ENCODE data around the gene PPP1R17. TPM values are rescaled to one million over a fixed set of nuclear protein-coding genes. Genes with fewer than 3 reads are reported as not detected.
A peak's percentile ranks its signal among the peaks of the same experiment; 100 is the strongest.

The PPP1R17 gene
- total RNA-seq (2014; rRNA removed; shearing (Covaris generic)): not detected in 2 replicates
- total RNA-seq (2022): not detected in 2 replicates
- Bru-seq, nascent RNA: not detected
- not detected for BruChase-seq, experiment 1, labeled RNA remaining after a 6-hour chase
- not detected for BruChase-seq, experiment 2, labeled RNA remaining after a 2-hour chase
- long read RNA-seq: 0 reads

DNA sequence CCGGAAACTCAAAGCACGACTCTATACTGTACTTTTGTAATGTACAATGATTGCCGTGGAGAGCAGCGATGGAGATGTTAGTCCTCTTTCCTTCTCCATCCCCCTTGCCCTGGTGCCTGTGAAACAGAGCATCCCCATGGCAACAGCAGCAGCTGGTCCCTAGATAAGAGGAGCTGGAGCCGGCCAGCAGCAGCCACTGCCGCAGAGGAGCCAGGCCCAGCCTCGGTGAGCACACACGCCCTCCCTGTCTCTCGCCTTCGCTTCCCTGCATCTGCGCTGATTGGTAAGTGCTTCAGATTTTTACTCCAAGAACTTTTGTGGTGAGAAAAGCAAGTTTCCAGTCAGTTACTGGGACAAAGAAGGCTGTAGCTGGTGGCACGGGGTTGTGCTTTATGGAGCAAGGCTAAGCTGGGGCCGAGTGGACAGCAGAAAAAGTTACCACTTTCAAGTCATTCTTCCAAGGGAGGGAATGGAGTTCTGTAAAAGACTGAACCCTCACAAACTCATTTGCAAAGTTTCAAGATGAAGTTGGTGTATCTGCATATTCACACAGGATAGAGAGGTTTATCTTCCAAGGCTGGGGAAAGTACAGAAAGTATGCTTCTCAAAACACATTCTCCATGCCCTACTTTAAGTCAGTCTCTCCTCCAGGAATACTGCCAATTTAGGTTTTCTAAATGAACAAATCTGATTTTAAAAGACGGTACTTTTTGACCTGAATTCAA, at the start of gene PPP1R17:
TSS of gene PPP1R17 (plus strand) at position 192 of the 725 bp plus-strand sequence. CDS start 5,227 bp downstream, outside the sequence.
- H3K36me3 ChIP-seq (ENCODE audit: insufficient read depth, low read length): no peaks in the 10 kb centered on the region
- no peak for TF ChIP-seq EZH2phosphoT487 (IDR thresholded peaks at IDR 0.05; ENCODE audit: borderline replicate concordance, low read depth, low read length)
- TF ChIP-seq, protein P1, sequence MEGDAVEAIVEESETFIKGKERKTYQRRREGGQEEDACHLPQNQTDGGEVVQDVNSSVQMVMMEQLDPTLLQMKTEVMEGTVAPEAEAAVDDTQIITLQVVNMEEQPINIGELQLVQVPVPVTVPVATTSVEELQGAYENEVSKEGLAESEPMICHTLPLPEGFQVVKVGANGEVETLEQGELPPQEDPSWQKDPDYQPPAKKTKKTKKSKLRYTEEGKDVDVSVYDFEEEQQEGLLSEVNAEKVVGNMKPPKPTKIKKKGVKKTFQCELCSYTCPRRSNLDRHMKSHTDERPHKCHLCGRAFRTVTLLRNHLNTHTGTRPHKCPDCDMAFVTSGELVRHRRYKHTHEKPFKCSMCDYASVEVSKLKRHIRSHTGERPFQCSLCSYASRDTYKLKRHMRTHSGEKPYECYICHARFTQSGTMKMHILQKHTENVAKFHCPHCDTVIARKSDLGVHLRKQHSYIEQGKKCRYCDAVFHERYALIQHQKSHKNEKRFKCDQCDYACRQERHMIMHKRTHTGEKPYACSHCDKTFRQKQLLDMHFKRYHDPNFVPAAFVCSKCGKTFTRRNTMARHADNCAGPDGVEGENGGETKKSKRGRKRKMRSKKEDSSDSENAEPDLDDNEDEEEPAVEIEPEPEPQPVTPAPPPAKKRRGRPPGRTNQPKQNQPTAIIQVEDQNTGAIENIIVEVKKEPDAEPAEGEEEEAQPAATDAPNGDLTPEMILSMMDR (conservative IDR thresholded peaks at IDR 0.05; ENCODE audit: low read length): no peak
- H3K9me2 ChIP-seq (ENCODE audit: insufficient read depth, low read length): no peaks in the 10 kb centered on the region
- intact Hi-C loops (cut with micrococcal nuclease; ENCODE audit: unreplicated experiment): no loop called here
- no peak within 1 kb of the TSS for H2AFZ ChIP-seq (ENCODE audit: low read length)
- peaks cover 10% of the 10 kb centered on the region for H3K4me1 ChIP-seq (ENCODE audit: insufficient read depth, low read length, poor library complexity, severe bottlenecking)
- POLR2A ChIA-PET: no interaction called here
- no peak for DNase-seq (ENCODE audit: low spot score)
- no peaks in the 10 kb centered on the region for H3K79me2 ChIP-seq (ENCODE audit: insufficient read depth, low read depth, low read length)
- BruUV-seq (replicated peaks): no TSS peak
- peak within 1 kb of the TSS; percentile 51 for H3K4me2 ChIP-seq (ENCODE audit: low read length)
- H4K20me1 ChIP-seq (ENCODE audit: insufficient read depth, low read length): no peaks in the 10 kb centered on the region
- no peaks in the 10 kb centered on the region for H3K9me3 ChIP-seq (ENCODE audit: low read length)
- CTCF ChIA-PET (ENCODE audit: unreplicated experiment): no interaction called here
- H3K4me3 ChIP-seq (ENCODE audit: low read depth, low read length, poor library complexity, severe bottlenecking): no peak within 1 kb of the TSS
- H3K27ac ChIP-seq (ENCODE audit: low read depth, low read length, poor library complexity, severe bottlenecking): no peak within 1 kb of the TSS

DNA sequence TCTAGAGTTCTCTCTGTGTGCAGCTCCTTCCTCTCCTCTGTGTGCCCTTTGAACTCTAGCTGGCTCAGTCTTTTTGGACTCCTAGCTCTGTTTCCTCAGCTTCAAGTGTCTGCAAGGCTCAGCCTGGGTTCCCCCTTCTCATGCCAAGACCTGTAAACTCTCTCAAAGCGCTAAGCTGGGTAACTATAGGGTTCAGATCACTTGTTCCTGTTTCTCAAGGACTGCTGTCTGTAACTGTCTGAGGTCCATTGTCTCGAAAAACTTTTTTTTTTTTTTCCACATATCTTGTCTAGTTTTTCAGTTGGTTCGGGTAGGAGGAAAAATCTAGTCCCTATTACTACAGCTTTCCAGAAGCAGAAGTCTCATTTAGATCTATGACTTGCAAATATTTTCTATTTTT, 46.6 kb upstream of the PPP1R17 start:
- Histone ChIP-seq H3K79me2 (ENCODE audit: insufficient read depth, low read depth, low read length) (no peaks in the 10 kb centered on the region), H2AFZ (ENCODE audit: low read length) (no peak overlapping the region), H3K36me3 (ENCODE audit: insufficient read depth, low read length) (no peaks in the 10 kb centered on the region), H3K4me1 (ENCODE audit: insufficient read depth, low read length, poor library complexity, severe bottlenecking) (no peaks in the 10 kb centered on the region), H4K20me1 (ENCODE audit: insufficient read depth, low read length) (no peaks in the 10 kb centered on the region), H3K9me2 (ENCODE audit: insufficient read depth, low read length) (no peaks in the 10 kb centered on the region), H3K9me3 (ENCODE audit: low read length) (no peaks in the 10 kb centered on the region), H3K27ac (ENCODE audit: low read depth, low read length, poor library complexity, severe bottlenecking) (no peak overlapping the region), H3K4me2 (ENCODE audit: low read length) (no peak overlapping the region), H3K4me3 (ENCODE audit: low read depth, low read length, poor library complexity, severe bottlenecking) (no peak overlapping the region)
- ChIA-PET CTCF (ENCODE audit: unreplicated experiment) (no interaction called here), POLR2A (interaction anchor here (0.7 to 0.8 kb wide), 2 partner anchors 9 to 249 kb away, joined by 4 to 5 read pairs; no protein-coding TSS in a partner anchor)
- TF ChIP-seq, protein P1 (conservative IDR thresholded peaks at IDR 0.05; ENCODE audit: low read length): no peak
- no peak for TF ChIP-seq EZH2phosphoT487 (IDR thresholded peaks at IDR 0.05; ENCODE audit: borderline replicate concordance, low read depth, low read length)
- intact Hi-C loops (cut with micrococcal nuclease; ENCODE audit: unreplicated experiment): no loop called here
- DNase-seq (ENCODE audit: low spot score): no peak
- BruUV-seq (replicated peaks): no TSS peak

DNA sequence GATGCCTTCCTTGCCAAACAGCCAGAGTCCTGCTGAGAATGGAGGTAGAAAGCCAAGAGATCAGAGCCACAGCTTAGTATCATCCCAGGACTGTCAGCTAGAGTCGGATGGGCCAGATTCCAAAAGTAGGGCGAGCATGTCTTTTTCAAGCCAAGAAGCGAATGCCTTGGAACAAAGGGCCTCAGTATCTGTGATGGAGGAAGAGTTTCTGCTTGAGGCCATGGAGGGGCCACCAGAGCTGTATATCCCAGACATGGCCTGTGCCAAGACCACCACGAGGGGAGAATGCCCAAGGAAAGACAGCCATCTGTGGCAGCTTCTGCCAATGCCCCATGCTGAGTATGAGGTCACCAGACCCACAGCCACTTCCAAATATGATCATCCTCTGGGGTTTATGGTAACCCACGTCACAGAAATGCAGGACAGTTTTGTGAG, 44.3 kb upstream of the PPP1R17 start:
- H3K9me3 ChIP-seq (ENCODE audit: low read length): no peaks in the 10 kb centered on the region
- no peak overlapping the region for H3K27ac ChIP-seq (ENCODE audit: low read depth, low read length, poor library complexity, severe bottlenecking)
- H3K4me2 ChIP-seq (ENCODE audit: low read length): no peak overlapping the region
- H3K9me2 ChIP-seq (ENCODE audit: insufficient read depth, low read length): no peaks in the 10 kb centered on the region
- no peak overlapping the region for H2AFZ ChIP-seq (ENCODE audit: low read length)
- no peaks in the 10 kb centered on the region for H4K20me1 ChIP-seq (ENCODE audit: insufficient read depth, low read length)
- H3K79me2 ChIP-seq (ENCODE audit: insufficient read depth, low read depth, low read length): no peaks in the 10 kb centered on the region
- ChIA-PET CTCF (ENCODE audit: unreplicated experiment) (no interaction called here), POLR2A (no interaction called here)
- intact Hi-C loops (cut with micrococcal nuclease; ENCODE audit: unreplicated experiment): no loop called here
- BruUV-seq (replicated peaks): no TSS peak
- DNase-seq (ENCODE audit: low spot score): no peak
- no peaks in the 10 kb centered on the region for H3K36me3 ChIP-seq (ENCODE audit: insufficient read depth, low read length)
- TF ChIP-seq EZH2phosphoT487 (IDR thresholded peaks at IDR 0.05; ENCODE audit: borderline replicate concordance, low read depth, low read length): no peak
- TF ChIP-seq, protein P1 (conservative IDR thresholded peaks at IDR 0.05; ENCODE audit: low read length): no peak
- no peak overlapping the region for H3K4me3 ChIP-seq (ENCODE audit: low read depth, low read length, poor library complexity, severe bottlenecking)
- H3K4me1 ChIP-seq (ENCODE audit: insufficient read depth, low read length, poor library complexity, severe bottlenecking): no peaks in the 10 kb centered on the region

All from OCI-LY7 (cell line).